Activated T-helper 17 cell treated with anti-CD3 and anti-CD28 coated beads, Interleukin-2, amount 50 U/mL, for 72 hours (primary cell): Measurements from ENCODE around the gene BLID. TPM values are rescaled to one million over a fixed set of nuclear protein-coding genes. Genes with fewer than 3 reads are reported as not detected.

Experiments
- ATAC-seq: fragments of 150-1000 bp; cut with Tn5 transposase; replicated peaks from 2 replicates; pipeline ENCODE4 v1.10.0; 2021; ENCODE audit warnings: mild to moderate bottlenecking, moderate library complexity
- H3K27ac Mint-ChIP-seq: one replicate; pipeline ENCODE4 v1.8.0; 2022; ENCODE audit warnings: mixed read lengths
- H3K27me3 Mint-ChIP-seq: one replicate; pipeline ENCODE4 v1.8.0; 2022; ENCODE audit warnings: mixed read lengths
- H3K36me3 Mint-ChIP-seq: one replicate; pipeline ENCODE4 v1.8.0; 2022; ENCODE audit warnings: low read depth, mild to moderate bottlenecking, mixed read lengths
- H3K4me1 Mint-ChIP-seq: one replicate; pipeline ENCODE4 v1.8.0; 2022; ENCODE audit warnings: mixed read lengths
- H3K4me3 Mint-ChIP-seq: one replicate; pipeline ENCODE4 v1.8.0; 2022; ENCODE audit warnings: mild to moderate bottlenecking, mixed read lengths
- H3K9me3 Mint-ChIP-seq: one replicate; pipeline ENCODE4 v1.8.0; 2022; ENCODE audit warnings: mixed read lengths
- total RNA-seq, 2 donors: library from RNA; stranded (reverse); gene quantifications; one replicate each; pipeline ENCODE4 v1.2.3, GENCODE V29; 2022

The BLID gene
- total RNA-seq, 2 donors from 2014 or later = not detected

DNA sequence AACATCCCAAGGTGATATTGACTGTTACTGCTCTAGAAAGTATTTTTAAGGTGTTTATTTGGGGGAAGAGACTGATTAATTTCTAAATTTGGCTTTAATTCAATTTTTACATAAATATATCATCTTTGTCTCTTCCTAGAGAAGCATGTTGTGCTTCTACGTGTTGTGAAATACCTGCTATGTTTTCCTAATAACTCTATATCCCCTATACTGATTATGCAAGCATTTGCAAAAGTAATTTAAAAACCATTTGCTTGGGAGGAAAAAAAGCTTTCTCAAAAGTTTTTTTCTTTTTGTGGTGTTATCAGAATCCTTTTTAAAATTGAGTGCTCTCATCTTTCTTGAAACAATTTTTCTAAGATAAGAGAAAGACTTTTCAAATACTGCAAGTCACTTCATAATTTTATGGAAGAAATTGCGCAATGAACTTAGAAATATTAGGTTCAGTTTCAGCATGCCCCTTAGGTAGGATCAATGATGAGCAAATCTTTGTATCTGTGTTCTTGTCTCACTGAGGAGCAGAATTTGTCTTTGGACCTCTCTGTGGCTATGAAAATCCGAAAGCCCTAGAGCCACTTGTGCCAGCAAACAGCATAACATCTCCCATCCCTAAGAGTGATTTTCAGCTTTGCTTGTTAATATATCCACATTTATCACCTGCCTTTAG lies 7.4 kb upstream of the BLID start:
- no peak for ATAC-seq
- no peaks in the 10 kb centered on the region for H3K4me1 Mint-ChIP-seq

DNA sequence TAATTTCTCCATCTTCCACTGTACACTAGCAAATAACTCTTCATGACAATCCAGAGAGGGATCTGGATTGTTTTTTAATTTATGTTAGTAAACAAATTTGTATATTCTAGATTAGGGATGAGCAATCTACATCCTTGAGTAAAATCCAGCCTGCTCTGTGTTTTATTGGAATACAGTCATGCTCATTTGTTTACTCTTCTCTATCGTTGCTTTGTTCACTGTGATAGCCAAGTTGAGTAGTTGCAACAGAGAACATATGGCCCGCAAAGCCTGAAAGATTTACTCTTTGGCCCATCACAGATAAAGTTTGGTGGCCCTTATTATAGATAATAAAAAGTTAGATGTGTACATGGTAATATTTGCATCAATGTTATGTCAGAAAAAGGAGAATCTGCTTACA lies 6.2 kb upstream of the BLID start:
- H3K36me3 Mint-ChIP-seq = no peaks in the 10 kb centered on the region
- H3K27ac Mint-ChIP-seq = no peak overlapping the region
- no peak for ATAC-seq
- H3K4me3 Mint-ChIP-seq = no peak overlapping the region
- H3K9me3 Mint-ChIP-seq = no peaks in the 10 kb centered on the region
- no peaks in the 10 kb centered on the region for H3K27me3 Mint-ChIP-seq
- no peaks in the 10 kb centered on the region for H3K4me1 Mint-ChIP-seq

More for the DNA sequence above, 7.4 kb upstream of the BLID start:
- Mint-ChIP-seq H3K4me3 (no peak overlapping the region), H3K36me3 (no peaks in the 10 kb centered on the region), H3K27me3 (peaks cover 3% of the 10 kb centered on the region), H3K9me3 (no peaks in the 10 kb centered on the region), H3K27ac (no peak overlapping the region)

DNA sequence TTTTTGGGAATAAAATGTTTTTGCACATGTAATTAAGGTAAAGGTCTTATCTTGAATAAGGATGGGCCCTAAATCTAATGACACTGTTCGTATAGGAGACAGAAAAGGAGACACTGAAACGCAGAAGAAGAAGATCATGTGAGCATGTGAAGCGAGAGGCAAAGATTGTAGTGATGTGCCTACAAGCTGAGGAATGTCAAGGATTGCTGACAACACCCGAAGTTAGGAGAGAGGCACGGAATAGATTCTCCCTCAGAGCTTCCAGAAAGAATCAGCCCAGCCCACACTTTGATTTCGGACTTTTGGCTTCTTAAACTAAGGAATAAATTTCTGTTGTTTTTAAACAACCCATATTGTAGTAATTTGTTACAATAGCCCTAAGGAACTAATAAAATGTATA lies 4.1 kb upstream of the BLID start:
- no peak overlapping the region for H3K27ac Mint-ChIP-seq
- H3K9me3 Mint-ChIP-seq = no peaks in the 10 kb centered on the region
- H3K4me3 Mint-ChIP-seq = no peak overlapping the region
- H3K36me3 Mint-ChIP-seq = no peaks in the 10 kb centered on the region
- peaks cover 3% of the 10 kb centered on the region for H3K27me3 Mint-ChIP-seq
- no peaks in the 10 kb centered on the region for H3K4me1 Mint-ChIP-seq
- no peak for ATAC-seq

DNA sequence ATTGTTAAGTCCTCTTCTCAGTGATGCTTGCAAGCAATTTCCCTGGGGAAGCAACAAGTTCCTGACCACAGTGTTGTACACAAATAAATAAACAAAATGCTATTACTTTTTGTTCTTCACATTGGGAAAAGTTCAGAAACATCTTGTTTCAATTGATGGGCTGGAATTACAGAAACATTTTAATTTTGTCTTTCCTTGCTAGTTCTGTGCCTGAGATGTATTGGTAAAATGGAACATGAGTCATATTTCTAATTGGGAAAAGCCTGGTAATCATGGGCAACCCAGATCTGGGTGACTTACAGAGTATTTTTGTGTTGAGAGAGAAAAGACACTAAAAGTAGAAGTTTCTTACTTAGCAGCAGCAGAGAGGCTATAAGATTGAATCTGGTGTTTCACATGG lies 576 bp upstream of the BLID start:
- ATAC-seq = no peak

DNA sequence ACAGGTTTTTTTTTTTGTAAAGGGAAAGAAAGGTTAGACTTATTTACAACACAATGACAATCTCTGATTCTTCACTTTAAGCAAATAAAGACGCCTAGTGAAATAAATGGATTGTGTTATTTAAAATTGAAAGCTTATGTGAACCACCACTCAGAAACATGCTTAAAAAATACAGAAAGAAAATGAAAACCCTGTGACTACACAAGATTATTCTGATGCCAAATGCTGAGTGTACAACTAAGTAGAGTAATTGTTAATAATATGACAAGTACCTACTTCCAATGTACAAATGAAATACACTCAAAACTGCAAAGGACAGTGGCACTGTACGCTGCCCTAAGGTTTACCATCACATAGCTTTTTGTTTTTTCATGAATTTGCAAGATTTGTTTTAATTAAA lies 1.0 kb downstream of the BLID start:
- no peak overlapping the region for H3K4me3 Mint-ChIP-seq
- H3K9me3 Mint-ChIP-seq = no peaks in the 10 kb centered on the region
- no peak overlapping the region for H3K27ac Mint-ChIP-seq
- H3K4me1 Mint-ChIP-seq = no peaks in the 10 kb centered on the region
- H3K27me3 Mint-ChIP-seq = peaks cover 3% of the 10 kb centered on the region
- no peaks in the 10 kb centered on the region for H3K36me3 Mint-ChIP-seq
- ATAC-seq = no peak

More for the DNA sequence above, 576 bp upstream of the BLID start:
- H3K4me1 Mint-ChIP-seq = no peaks in the 10 kb centered on the region
- H3K27ac Mint-ChIP-seq = no peak overlapping the region
- no peaks in the 10 kb centered on the region for H3K9me3 Mint-ChIP-seq
- no peaks in the 10 kb centered on the region for H3K36me3 Mint-ChIP-seq
- H3K4me3 Mint-ChIP-seq = no peak overlapping the region
- peaks cover 3% of the 10 kb centered on the region for H3K27me3 Mint-ChIP-seq

DNA sequence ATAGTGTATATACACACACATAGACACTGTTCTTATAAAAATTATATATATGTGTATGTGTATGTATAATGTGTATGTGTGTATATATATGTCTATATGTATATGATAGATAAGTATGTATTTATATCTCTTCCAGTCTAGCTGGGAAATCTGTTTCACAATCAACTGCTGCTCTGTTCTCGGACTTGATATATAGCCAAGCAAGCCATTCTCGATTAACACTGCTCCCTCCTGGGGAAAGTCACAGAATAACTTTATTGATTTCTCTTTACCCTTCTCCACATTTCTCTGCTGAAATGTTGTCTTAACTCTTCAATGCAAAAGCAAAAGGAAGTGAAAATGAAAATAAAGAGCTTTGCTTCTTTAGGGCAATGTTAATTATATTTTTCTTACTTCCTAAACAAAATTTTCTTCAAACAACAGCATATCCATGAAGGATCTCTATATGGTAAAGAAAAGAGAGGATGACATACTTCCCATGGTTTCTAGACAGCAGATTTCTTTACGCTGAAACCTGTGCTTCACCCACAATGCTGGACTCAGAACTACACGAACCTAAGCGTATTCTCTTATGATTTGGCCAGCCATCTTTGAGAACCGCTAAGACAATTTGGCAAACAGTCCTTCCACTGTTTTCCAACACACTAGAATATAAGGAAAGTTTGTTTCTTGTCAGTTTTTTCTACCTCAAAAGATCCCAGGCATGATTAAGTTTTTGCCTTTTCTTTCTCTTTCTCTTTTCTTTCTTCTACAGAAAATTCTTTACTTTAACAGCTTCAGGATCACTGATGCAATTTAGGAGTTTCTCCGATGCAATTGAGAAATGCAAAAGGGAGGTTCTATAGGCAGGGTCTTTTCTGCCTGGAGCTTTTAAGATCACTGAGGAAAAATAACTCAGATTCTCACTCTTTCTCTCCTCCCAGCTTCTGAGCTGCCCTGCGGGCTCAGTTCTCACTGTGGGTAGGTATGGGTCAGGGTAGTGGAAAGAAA lies 1.9 kb downstream of the BLID start:
- H3K27ac Mint-ChIP-seq = no peak overlapping the region
- no peak overlapping the region for H3K4me3 Mint-ChIP-seq
- H3K4me1 Mint-ChIP-seq = no peaks in the 10 kb centered on the region
- ATAC-seq = no peak
- peaks cover 7% of the 10 kb centered on the region for H3K27me3 Mint-ChIP-seq
- H3K9me3 Mint-ChIP-seq = peaks cover 3% of the 10 kb centered on the region
- no peaks in the 10 kb centered on the region for H3K36me3 Mint-ChIP-seq

DNA sequence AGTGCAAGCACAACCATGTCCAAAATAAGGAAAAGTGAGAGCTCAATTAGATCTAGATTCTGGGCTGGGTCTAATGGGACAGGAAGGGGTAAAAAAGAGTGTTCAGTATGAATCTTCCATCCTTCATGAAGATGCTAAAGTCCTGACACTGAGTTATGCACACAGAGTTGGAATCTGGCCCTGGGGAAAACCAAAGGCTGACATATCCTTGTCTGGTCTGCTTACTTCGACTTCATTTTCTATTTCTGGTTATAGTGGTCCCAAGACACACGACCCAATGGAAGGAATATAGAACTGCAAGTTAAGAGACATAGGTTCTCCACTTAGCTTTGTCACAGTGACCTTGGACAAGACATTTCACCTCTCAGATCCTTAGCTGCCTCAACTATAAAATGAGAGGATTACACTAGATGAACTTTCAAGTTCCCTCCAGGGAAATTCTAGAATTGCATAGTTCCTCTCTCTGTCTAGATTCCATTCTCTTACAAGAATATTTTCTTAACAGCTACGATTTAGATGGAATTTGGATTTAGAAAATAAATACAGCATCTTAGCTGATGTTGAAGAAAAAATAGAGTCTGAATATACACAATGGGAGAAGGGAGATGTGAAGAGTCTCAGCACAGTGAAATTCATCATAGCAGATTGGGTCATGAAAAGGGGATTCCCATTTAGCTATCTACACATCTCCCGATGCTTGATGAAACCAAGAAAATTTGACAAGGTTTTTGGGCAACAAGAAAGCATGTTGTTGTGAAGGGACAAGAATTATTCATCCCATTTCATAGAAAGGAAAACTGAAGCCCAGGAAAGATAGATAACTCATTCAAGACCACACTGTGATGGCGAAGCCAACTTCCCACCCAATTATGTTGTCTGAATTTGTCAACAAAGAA lies 3.3 kb downstream of the BLID start:
- Mint-ChIP-seq H3K27ac (no peak overlapping the region), H3K4me3 (no peak overlapping the region), H3K27me3 (peaks cover 7% of the 10 kb centered on the region), H3K4me1 (no peaks in the 10 kb centered on the region), H3K36me3 (no peaks in the 10 kb centered on the region), H3K9me3 (peaks cover 3% of the 10 kb centered on the region)
- ATAC-seq = no peak

DNA sequence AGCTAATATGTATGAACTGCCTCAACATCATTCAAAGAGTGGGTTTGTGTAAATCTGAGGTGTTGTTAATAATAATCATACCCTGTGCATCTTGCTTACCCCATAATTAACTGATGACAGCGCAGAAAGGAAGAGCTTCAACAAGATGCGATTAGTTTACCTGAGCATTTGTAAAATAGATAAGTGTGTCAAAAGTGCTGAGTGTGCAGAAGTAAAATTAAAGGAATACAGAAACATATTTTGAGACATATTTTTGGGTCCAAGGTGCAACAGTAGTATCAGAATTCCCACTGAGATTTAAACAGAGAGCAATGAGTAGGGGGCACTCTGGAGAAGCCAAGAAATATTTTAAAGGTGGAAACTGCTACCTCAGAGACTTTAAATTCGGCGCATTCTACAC lies 6.1 kb downstream of the BLID start:
- ATAC-seq = no peak
- no peaks in the 10 kb centered on the region for H3K36me3 Mint-ChIP-seq
- no peak overlapping the region for H3K4me3 Mint-ChIP-seq
- H3K27ac Mint-ChIP-seq = no peak overlapping the region
- H3K9me3 Mint-ChIP-seq = peaks cover 3% of the 10 kb centered on the region
- H3K4me1 Mint-ChIP-seq = no peaks in the 10 kb centered on the region
- peaks cover 10% of the 10 kb centered on the region for H3K27me3 Mint-ChIP-seq

DNA sequence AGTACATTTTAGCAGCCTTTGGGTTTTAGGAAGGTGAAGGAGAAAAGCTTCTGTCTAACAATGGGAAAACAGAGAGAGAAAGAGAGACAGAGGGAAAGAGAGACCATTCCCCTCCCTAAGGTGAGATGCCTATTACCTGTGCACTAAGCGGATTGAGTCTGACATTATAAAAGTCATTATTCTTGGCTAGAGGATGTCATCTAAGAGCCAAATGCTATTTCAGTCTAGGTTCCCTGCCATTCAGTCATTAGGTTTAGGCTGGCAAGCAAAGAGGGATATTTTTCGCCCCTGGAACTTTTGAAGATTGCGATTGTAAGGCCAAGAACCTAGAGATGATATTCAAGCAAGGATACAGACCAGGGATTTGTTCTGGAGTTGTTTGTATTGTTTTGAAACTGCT lies 7.2 kb downstream of the BLID start:
- ATAC-seq = no peak
- H3K27me3 Mint-ChIP-seq = peaks cover 18% of the 10 kb centered on the region
- no peak overlapping the region for H3K27ac Mint-ChIP-seq
- no peaks in the 10 kb centered on the region for H3K36me3 Mint-ChIP-seq
- peaks cover 3% of the 10 kb centered on the region for H3K9me3 Mint-ChIP-seq
- H3K4me1 Mint-ChIP-seq = no peaks in the 10 kb centered on the region
- H3K4me3 Mint-ChIP-seq = no peak overlapping the region

DNA sequence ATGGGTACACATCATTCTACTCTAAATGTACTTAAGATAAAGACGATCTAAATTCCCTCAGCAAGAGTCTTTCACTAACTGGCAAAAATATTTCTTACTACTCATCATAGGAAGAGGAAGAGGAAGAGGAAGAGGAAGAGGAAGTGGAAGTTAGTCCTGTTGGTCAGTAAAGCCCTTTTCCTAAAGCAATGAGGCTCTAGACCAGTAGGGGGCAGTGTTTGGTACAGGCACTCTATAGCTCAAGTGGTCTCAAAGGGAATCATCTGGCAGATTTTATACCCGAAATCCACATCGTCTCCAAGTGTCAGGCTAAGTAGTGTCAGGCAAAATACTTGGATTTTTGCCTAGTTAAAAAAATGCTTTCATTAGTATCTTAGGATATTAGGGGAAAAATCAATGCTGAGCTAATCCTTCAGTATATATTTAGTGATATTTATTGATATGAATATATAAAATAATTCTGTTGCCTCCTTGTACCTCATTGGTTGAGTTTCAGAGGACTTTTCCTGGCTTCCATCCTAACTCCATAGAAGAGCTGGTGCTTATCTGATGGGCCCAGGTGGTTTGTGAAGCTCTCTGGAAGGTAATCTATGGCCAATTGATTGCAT lies 7.7 kb downstream of the BLID start:
- Mint-ChIP-seq H3K4me3 (no peak overlapping the region), H3K9me3 (peaks cover 3% of the 10 kb centered on the region), H3K27ac (no peak overlapping the region), H3K27me3 (peaks cover 18% of the 10 kb centered on the region), H3K4me1 (no peaks in the 10 kb centered on the region), H3K36me3 (no peaks in the 10 kb centered on the region)
- no peak for ATAC-seq

DNA sequence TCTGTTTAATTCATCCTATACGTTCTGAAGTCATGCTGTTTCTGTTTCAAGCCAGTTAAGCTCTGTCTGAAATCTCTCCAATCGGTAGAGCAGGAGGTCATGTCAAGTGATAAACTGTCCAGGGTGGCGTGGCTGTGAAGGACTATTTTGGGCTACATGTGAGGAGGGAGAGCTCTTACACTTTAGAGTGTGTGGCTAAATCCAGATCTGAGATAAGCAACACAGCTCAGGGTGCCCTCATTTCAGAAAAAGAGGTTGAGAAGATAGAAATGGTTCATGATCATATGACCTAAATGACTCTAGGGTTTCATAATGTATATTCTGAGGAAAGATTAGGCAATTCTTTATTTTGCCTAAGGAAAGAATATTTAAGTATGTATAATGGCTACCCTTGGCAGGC lies 8.4 kb downstream of the BLID start:
- no peaks in the 10 kb centered on the region for H3K36me3 Mint-ChIP-seq
- no peak for ATAC-seq
- H3K27ac Mint-ChIP-seq = no peak overlapping the region
- H3K4me3 Mint-ChIP-seq = no peak overlapping the region
- H3K4me1 Mint-ChIP-seq = no peaks in the 10 kb centered on the region
- peaks cover 3% of the 10 kb centered on the region for H3K9me3 Mint-ChIP-seq
- H3K27me3 Mint-ChIP-seq = peaks cover 18% of the 10 kb centered on the region

DNA sequence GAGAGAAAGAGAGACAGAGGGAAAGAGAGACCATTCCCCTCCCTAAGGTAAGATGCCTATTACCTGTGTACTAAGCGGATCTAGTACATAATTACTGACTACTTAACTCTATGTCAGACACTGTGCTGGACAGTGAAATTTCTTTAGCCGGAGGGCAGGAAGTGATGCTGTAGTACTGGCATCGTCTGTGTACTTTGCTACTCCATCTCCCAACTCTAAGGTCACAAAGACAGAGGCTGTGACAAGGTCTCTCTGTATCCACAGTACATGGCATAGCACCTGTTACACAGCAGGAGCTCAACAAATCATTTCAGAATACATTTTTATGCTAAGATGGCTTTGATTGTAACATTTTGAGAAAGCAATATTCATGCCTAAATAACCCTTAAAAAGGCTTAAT lies 9.0 kb downstream of the BLID start:
- H3K4me3 Mint-ChIP-seq = no peak overlapping the region
- ATAC-seq = no peak
- H3K9me3 Mint-ChIP-seq = peaks cover 3% of the 10 kb centered on the region
- no peaks in the 10 kb centered on the region for H3K36me3 Mint-ChIP-seq
- H3K27ac Mint-ChIP-seq = no peak overlapping the region
- H3K27me3 Mint-ChIP-seq = peaks cover 18% of the 10 kb centered on the region
- H3K4me1 Mint-ChIP-seq = no peaks in the 10 kb centered on the region

DNA sequence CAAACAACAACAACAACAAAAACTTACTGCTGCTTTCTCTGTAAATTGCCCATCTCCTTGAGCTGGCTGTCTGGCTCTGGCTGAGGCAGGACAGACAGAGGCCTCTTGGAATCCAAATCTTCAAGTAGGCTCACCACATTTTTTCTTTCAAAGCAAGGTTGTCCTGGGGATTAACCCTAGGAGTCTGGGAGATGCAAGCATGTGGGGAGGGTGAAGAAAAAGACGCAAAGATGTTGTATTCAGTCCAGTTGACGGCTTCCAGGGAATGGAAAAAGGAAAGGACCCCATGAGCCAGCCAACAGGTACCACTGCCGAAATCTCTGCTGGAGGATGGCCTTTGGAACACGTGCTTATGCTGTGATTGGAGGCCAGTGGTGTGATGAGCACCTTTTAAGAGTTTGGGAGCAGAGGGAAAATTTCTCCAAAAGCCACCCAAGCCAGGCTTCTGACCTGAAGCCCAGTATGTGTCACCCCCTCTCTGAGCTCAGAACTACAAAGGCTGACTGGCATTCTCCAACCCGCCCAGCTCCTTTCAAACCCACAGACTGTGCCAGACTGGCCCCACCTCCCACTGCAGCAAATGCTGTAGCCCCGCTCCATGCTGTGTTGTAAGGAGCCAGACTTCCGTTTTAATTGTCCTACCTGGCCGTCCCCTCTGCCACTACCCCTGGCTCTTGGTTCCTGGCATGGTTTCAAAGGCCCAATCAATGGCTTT lies 10.8 kb downstream of the BLID start:
- no peak for ATAC-seq
- H3K27ac Mint-ChIP-seq = no peak overlapping the region
- peaks cover 3% of the 10 kb centered on the region for H3K9me3 Mint-ChIP-seq
- H3K36me3 Mint-ChIP-seq = no peaks in the 10 kb centered on the region
- H3K4me3 Mint-ChIP-seq = no peak overlapping the region
- H3K27me3 Mint-ChIP-seq = peaks cover 25% of the 10 kb centered on the region
- no peaks in the 10 kb centered on the region for H3K4me1 Mint-ChIP-seq
